ENCODE results near the gene LAMC1.
A peak's percentile ranks its signal among the peaks of the same experiment; 100 is the strongest.

LAMC1 gene

GRCh38 chr1:183033205-183033604, 10.0 kb downstream of the LAMC1 start:
- no peak for DNase-seq (ENCODE audit: low spot score)
- H3K4me3 ChIP-seq: no peak overlapping the region
- TF ChIP-seq CTCF (IDR thresholded peaks at IDR 0.05): no peak
- H3K27ac ChIP-seq: no peak overlapping the region

GRCh38 chr1:183034682-183035081, 11.5 kb downstream of the LAMC1 start:
- H3K4me3 ChIP-seq: no peak overlapping the region
- no peak overlapping the region for H3K27ac ChIP-seq
- no peak for DNase-seq (ENCODE audit: low spot score)
- TF ChIP-seq CTCF (IDR thresholded peaks at IDR 0.05): no peak

- no peak for TF ChIP-seq CTCF (IDR thresholded peaks at IDR 0.05)
- Histone ChIP-seq H3K4me3 (no peak overlapping the region), H3K27ac (peak overlapping the region in 1 of 2 donors; percentile 42)
- no peak for DNase-seq (ENCODE audit: low spot score)
These were observed 15.2 kb downstream of the LAMC1 start for GRCh38 chr1:183038333-183038866.

- DNase-seq (ENCODE audit: low spot score): no peak
- no peak overlapping the region for H3K4me3 ChIP-seq
- no peak for TF ChIP-seq CTCF (IDR thresholded peaks at IDR 0.05)
- H3K27ac ChIP-seq: no peak overlapping the region
These were observed 15.7 kb downstream of the LAMC1 start for GRCh38 chr1:183038913-183039312.

GRCh38 chr1:183039330-183039729, 16.1 kb downstream of the LAMC1 start:
- peak overlapping the region; percentile 20 to 37 for H3K27ac ChIP-seq
- no peak for DNase-seq (ENCODE audit: low spot score)
- no peak for TF ChIP-seq CTCF (IDR thresholded peaks at IDR 0.05)
- H3K4me3 ChIP-seq: peak overlapping the region; percentile 3

- no peak for DNase-seq (ENCODE audit: low spot score)
- no peak for TF ChIP-seq CTCF (IDR thresholded peaks at IDR 0.05)
- peak overlapping the region; percentile 3 for H3K4me3 ChIP-seq
- H3K27ac ChIP-seq: peak overlapping the region; percentile 20 to 37
These were observed 16.8 kb downstream of the LAMC1 start for GRCh38 chr1:183039985-183040447.

- H3K27ac ChIP-seq: peak overlapping the region in 1 of 2 donors; percentile 20
- H3K4me3 ChIP-seq: no peak overlapping the region
- TF ChIP-seq CTCF (IDR thresholded peaks at IDR 0.05): no peak
- DNase-seq (ENCODE audit: low spot score): no peak
These were observed 17.3 kb downstream of the LAMC1 start for GRCh38 chr1:183040547-183040971.

Measured in coronary artery (tissue), 2 donors.